Suprapubic skin (tissue), 4 donors: ENCODE results near the gene FRMD4A.

Experiments
- EP300 ChIP-seq: sonication (generic); formaldehyde crosslinking; IDR thresholded peaks from one replicate; pipeline ENCODE4 v1.6.1; 2017; ENCODE audit warnings: antibody characterized with exemption
- POLR2AphosphoS5 ChIP-seq, 3 donors: sonication (generic); formaldehyde crosslinking; IDR thresholded peaks; one replicate each; pipeline ENCODE4 v1.6.1; 2017; ENCODE audit warnings: antibody characterized with exemption in 3 of 3
- TF ChIP-seq, protein P1 (sequence below), 2 donors: fragments of 200-600 bp in 1 of 2; fragments of 450-650 bp in 1 of 2; sonication (generic) in 1 of 2; IDR thresholded peaks; one replicate each; pipeline ENCODE4 v1.5.1; 2016 to 2019; ENCODE audit warnings: antibody characterized with exemption in 2 of 2, mild to moderate bottlenecking in 1 of 2, moderate library complexity in 1 of 2

DNA sequence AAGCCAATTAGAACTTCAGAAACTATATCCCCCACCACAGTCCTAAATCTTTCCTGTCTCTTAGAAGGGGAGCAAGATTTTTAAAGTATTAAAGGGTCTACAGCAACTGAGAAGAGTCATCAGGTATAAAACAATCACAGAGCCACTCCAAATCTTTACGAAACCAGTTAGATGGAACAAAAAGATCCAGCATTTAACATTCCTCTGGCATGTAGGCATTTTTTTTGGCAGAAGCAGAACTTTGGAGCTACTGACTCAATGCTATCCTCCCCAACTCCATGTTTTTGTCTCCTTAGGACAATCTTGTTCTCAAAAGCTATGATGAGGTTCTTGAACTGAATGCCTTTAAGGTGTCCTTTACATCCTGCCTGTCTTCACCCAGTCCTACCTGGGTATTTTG is 410.7 kb downstream of the FRMD4A start:
- TF ChIP-seq, protein P1, sequence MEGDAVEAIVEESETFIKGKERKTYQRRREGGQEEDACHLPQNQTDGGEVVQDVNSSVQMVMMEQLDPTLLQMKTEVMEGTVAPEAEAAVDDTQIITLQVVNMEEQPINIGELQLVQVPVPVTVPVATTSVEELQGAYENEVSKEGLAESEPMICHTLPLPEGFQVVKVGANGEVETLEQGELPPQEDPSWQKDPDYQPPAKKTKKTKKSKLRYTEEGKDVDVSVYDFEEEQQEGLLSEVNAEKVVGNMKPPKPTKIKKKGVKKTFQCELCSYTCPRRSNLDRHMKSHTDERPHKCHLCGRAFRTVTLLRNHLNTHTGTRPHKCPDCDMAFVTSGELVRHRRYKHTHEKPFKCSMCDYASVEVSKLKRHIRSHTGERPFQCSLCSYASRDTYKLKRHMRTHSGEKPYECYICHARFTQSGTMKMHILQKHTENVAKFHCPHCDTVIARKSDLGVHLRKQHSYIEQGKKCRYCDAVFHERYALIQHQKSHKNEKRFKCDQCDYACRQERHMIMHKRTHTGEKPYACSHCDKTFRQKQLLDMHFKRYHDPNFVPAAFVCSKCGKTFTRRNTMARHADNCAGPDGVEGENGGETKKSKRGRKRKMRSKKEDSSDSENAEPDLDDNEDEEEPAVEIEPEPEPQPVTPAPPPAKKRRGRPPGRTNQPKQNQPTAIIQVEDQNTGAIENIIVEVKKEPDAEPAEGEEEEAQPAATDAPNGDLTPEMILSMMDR (IDR thresholded peaks at IDR 0.05) = no peak
- TF ChIP-seq EP300 = no peak
- TF ChIP-seq POLR2AphosphoS5 (IDR thresholded peaks at IDR 0.05) = no peak
